Measurements from ENCODE around the gene UBE2U. TPM values are rescaled to one million over a fixed set of nuclear protein-coding genes. Genes with fewer than 3 reads are reported as not detected.

Gene UBE2U
- total RNA-seq, 1 experiment from 2014 or later, result not detected

- ChIA-PET RAD21 (ENCODE audit: low non-redundant PET in 1 of 2, low total read pairs in 2 of 2, uncharacterized antibody in 2 of 2, unreplicated experiment in 2 of 2) (no interaction called here), CTCF (no interaction called here), POLR2A (no interaction called here)
- H3K9me2 ChIP-seq (ENCODE audit: insufficient read depth), result no peaks in the 10 kb centered on the region
- intact Hi-C loops (cut with micrococcal nuclease), result no loop called here
- BruUV-seq (replicated peaks), result no TSS peak
- H3K9me3 ChIP-seq (ENCODE audit: control insufficient read depth in 1 of 2, insufficient read depth in 1 of 2, low read depth in 1 of 2, low read length in 2 of 2), result no peaks in the 10 kb centered on the region
- H3K4me3 ChIP-seq (replicated peaks in 1 of 2; ENCODE audit: low read depth in 1 of 2, low read length in 2 of 2), result no peak overlapping the region
- H3K27me3 ChIP-seq (ENCODE audit: insufficient read depth, low read length), result no peaks in the 10 kb centered on the region
- no peaks in the 10 kb centered on the region for H3K36me3 ChIP-seq (ENCODE audit: control insufficient read depth in 1 of 2, insufficient read depth in 2 of 2, low read length in 2 of 2)
- ATAC-seq (no peak), DNase-seq (ENCODE audit: low read depth, low spot score) (no peak)
- H3K4me2 ChIP-seq (ENCODE audit: low read length), result no peak overlapping the region
- H3K4me1 ChIP-seq (ENCODE audit: control insufficient read depth in 1 of 2, insufficient read depth in 2 of 2, low read length in 2 of 2), result no peaks in the 10 kb centered on the region
- no peak overlapping the region for H3K27ac ChIP-seq (ENCODE audit: low read depth, low read length)
- no peak overlapping the region for H3K9ac ChIP-seq (ENCODE audit: low read length)
- no peak for TF ChIP-seq POLR2AphosphoS5 (IDR thresholded peaks at IDR 0.05; ENCODE audit: low read depth, low read length)
- TF ChIP-seq YY1 (IDR thresholded peaks at IDR 0.05; ENCODE audit: extremely low read depth, insufficient replicate concordance, low read depth, low read length), result no peak
- no peak for TF ChIP-seq CBX3 (IDR thresholded peaks at IDR 0.05; ENCODE audit: low read depth)
- TF ChIP-seq EGR1 (IDR thresholded peaks at IDR 0.05; ENCODE audit: low read depth), result no peak
- no peak for TF ChIP-seq EZH2phosphoT487 (IDR thresholded peaks at IDR 0.05; ENCODE audit: borderline replicate concordance)
- no peak for TF ChIP-seq SP1 (IDR thresholded peaks at IDR 0.05; ENCODE audit: low read depth)
- no peak for TF ChIP-seq POLR2A (IDR thresholded peaks at IDR 0.05; ENCODE audit: borderline replicate concordance, extremely low read depth, insufficient read depth, insufficient read length)
- no peak for TF ChIP-seq SIN3A (IDR thresholded peaks at IDR 0.05; ENCODE audit: low read depth)
- no peak for TF ChIP-seq ZBTB33 (IDR thresholded peaks at IDR 0.05; ENCODE audit: extremely low read depth, insufficient replicate concordance, low read length)
- TF ChIP-seq ELF1 (IDR thresholded peaks at IDR 0.05; ENCODE audit: borderline replicate concordance, low read depth), result no peak
- TF ChIP-seq SRF (IDR thresholded peaks at IDR 0.05; ENCODE audit: low read depth), result no peak
- no peak for TF ChIP-seq RAD21 (IDR thresholded peaks at IDR 0.05; ENCODE audit: low read depth)
- no peak for TF ChIP-seq JUND (IDR thresholded peaks at IDR 0.05)
- TF ChIP-seq REST (IDR thresholded peaks at IDR 0.05; ENCODE audit: low read depth), result no peak
- no peaks in the 10 kb centered on the region for H3K79me2 ChIP-seq (ENCODE audit: insufficient read depth, low read length)
- H2AFZ ChIP-seq (ENCODE audit: low read depth, low read length, poor library complexity, severe bottlenecking), result no peak overlapping the region
- H4K20me1 ChIP-seq (ENCODE audit: insufficient read depth), result no peaks in the 10 kb centered on the region
These were observed 93.0 kb downstream of the UBE2U start for GRCh38 chr1:64296459-64296858.
